ENCODE data around the gene UBFD1. TPM values are rescaled to one million over a fixed set of nuclear protein-coding genes. Genes with fewer than 3 reads are reported as not detected.
A peak's percentile ranks its signal among the peaks of the same experiment; 100 is the strongest.
"Not testable (repeated sequence)": the region's sequence is repeated elsewhere in the genome, so short reads cannot be mapped to it uniquely, and the experiment has no call there.

The UBFD1 gene
- total and polyA plus RNA-seq, 5 donors, result 20.3 to 69.5 (median 54.7) TPM

- intact Hi-C loops (cut with DNase I), result no loop called here
These were observed 32.7 kb downstream of the UBFD1 start for GRCh38 chr16:23590181-23590580.

GRCh38 chr16:23594186-23594585 lies 36.7 kb downstream of the UBFD1 start:
- no peaks in the 10 kb centered on the region for H3K9me3 ChIP-seq (ENCODE audit: control insufficient read depth, low read length)
- ATAC-seq (peak; percentile 20 to 21), DNase-seq (peak; percentile 33 to 69 (median 61))
- intact Hi-C loops (cut with DNase I), result no loop called here
- H3K27me3 ChIP-seq (ENCODE audit: control insufficient read depth, insufficient read depth), result no peaks in the 10 kb centered on the region
- 82% methylated on average over 12 of the region's 12 CpGs for WGBS
- peaks cover 3% of the 10 kb centered on the region for H3K4me1 ChIP-seq (ENCODE audit: control insufficient read depth, insufficient read depth, low read length)
- no peak overlapping the region for H3K4me3 ChIP-seq (ENCODE audit: low read length)
- H3K27ac ChIP-seq (ENCODE audit: low read length), result peak overlapping the region; percentile 76

More at GRCh38 chr16:23590181-23590580, 32.7 kb downstream of the UBFD1 start:
- Histone ChIP-seq H3K4me3 (ENCODE audit: low read length) (no peak overlapping the region), H3K9me3 (ENCODE audit: control insufficient read depth, low read length) (no peaks in the 10 kb centered on the region), H3K27ac (ENCODE audit: low read length) (no peak overlapping the region), H3K27me3 (ENCODE audit: control insufficient read depth, insufficient read depth) (no peaks in the 10 kb centered on the region), H3K4me1 (ENCODE audit: control insufficient read depth, insufficient read depth, low read length) (no peaks in the 10 kb centered on the region)
- DNase-seq, result no peak
- ATAC-seq, result no peak
- over 99% methylated on average over 3 of the region's 3 CpGs for WGBS

- DNase-seq, result no peak
- Histone ChIP-seq H3K27ac (ENCODE audit: low read length) (peak overlapping the region; percentile 76), H3K9me3 (ENCODE audit: control insufficient read depth, low read length) (no peaks in the 10 kb centered on the region), H3K4me1 (ENCODE audit: control insufficient read depth, insufficient read depth, low read length) (peaks cover 3% of the 10 kb centered on the region), H3K4me3 (ENCODE audit: low read length) (peak overlapping the region; percentile 68), H3K27me3 (ENCODE audit: control insufficient read depth, insufficient read depth) (no peaks in the 10 kb centered on the region)
- 17% methylated on average over 34 of the region's 34 CpGs for WGBS
- intact Hi-C loops (cut with DNase I), result loop anchor here in 2 of 4 donors (5.0 kb wide), 1 partner anchor 38 kb away; the partner anchor contains the start of genes EARS2 (in 2 of the 2) and UBFD1 (in 2 of the 2)
- no peak for ATAC-seq
These were observed 37.9 kb downstream of the UBFD1 start for GRCh38 chr16:23595246-23595950.

GRCh38 chr16:23595951-23596720 lies 38.6 kb downstream of the UBFD1 start, which contains the start of gene NDUFAB1:
TSS of gene NDUFAB1 (minus strand) at chr16:23596316. CDS start at chr16:23596290, 26 bp downstream.
- Histone ChIP-seq H3K27ac (ENCODE audit: low read length) (peak within 1 kb of the TSS; percentile 83), H3K27me3 (ENCODE audit: control insufficient read depth, insufficient read depth) (no peaks in the 10 kb centered on the region), H3K4me1 (ENCODE audit: control insufficient read depth, insufficient read depth, low read length) (peaks cover 3% of the 10 kb centered on the region), H3K9me3 (ENCODE audit: control insufficient read depth, low read length) (no peaks in the 10 kb centered on the region), H3K4me3 (ENCODE audit: low read length) (peak within 1 kb of the TSS; percentile 68)
- peak; percentile 91 to 96 (median 96) for DNase-seq
- intact Hi-C loops (cut with DNase I), result loop anchor here in 3 of 4 donors (2.0 to 5.0 kb wide), 2 partner anchors 39 kb away; partner anchors contain the start of genes EARS2 (in 3 of the 3) and UBFD1 (in 3 of the 3)
- WGBS, result 2% methylated on average over 67 of the region's 67 CpGs
- peak; percentile 97 to 98 for ATAC-seq

GRCh38 chr16:23597003-23597756 lies 39.7 kb downstream of the UBFD1 start:
- WGBS, result 73% methylated on average over 11 of the region's 11 CpGs
- H3K9me3 ChIP-seq (ENCODE audit: control insufficient read depth, low read length), result no peaks in the 10 kb centered on the region
- ATAC-seq (peak; percentile 33 to 68), DNase-seq (peak in 2 of 3 donors; percentile 63 to 69)
- H3K4me3 ChIP-seq (ENCODE audit: low read length), result no peak overlapping the region
- intact Hi-C loops (cut with DNase I), result loop anchor here in 3 of 4 donors (2.0 to 5.0 kb wide), 2 partner anchors 40 kb away; partner anchors contain the start of genes EARS2 (in 3 of the 3) and UBFD1 (in 3 of the 3)
- peaks cover 3% of the 10 kb centered on the region for H3K4me1 ChIP-seq (ENCODE audit: control insufficient read depth, insufficient read depth, low read length)
- H3K27me3 ChIP-seq (ENCODE audit: control insufficient read depth, insufficient read depth), result no peaks in the 10 kb centered on the region
- peak overlapping the region; percentile 83 for H3K27ac ChIP-seq (ENCODE audit: low read length)

- Histone ChIP-seq H3K4me1 (ENCODE audit: control insufficient read depth, insufficient read depth, low read length) (peaks cover 1% of the 10 kb centered on the region), H3K27ac (ENCODE audit: low read length) (no peak overlapping the region), H3K9me3 (ENCODE audit: control insufficient read depth, low read length) (no peaks in the 10 kb centered on the region), H3K4me3 (ENCODE audit: low read length) (no peak overlapping the region), H3K27me3 (ENCODE audit: control insufficient read depth, insufficient read depth) (no peaks in the 10 kb centered on the region)
- intact Hi-C loops (cut with DNase I), result no loop called here
- DNase-seq, result no peak
- peak in 1 of 2 donors; percentile 49 for ATAC-seq
- 67% methylated on average over 6 of the region's 6 CpGs for WGBS
These were observed 50.2 kb downstream of the UBFD1 start for GRCh38 chr16:23607726-23608125.

GRCh38 chr16:23608194-23608593 lies 50.7 kb downstream of the UBFD1 start:
- intact Hi-C loops (cut with DNase I), result no loop called here

GRCh38 chr16:23609929-23610328 lies 52.4 kb downstream of the UBFD1 start:
- Histone ChIP-seq H3K9me3 (ENCODE audit: control insufficient read depth, low read length) (no peaks in the 10 kb centered on the region), H3K4me3 (ENCODE audit: low read length) (no peak overlapping the region), H3K4me1 (ENCODE audit: control insufficient read depth, insufficient read depth, low read length) (peaks cover 1% of the 10 kb centered on the region), H3K27ac (ENCODE audit: low read length) (no peak overlapping the region), H3K27me3 (ENCODE audit: control insufficient read depth, insufficient read depth) (no peaks in the 10 kb centered on the region)
- DNase-seq (no peak), ATAC-seq (no peak)
- intact Hi-C loops (cut with DNase I), result no loop called here
- WGBS, result 95% methylated on average over 1 of the region's 1 CpG

More at GRCh38 chr16:23608194-23608593, 50.7 kb downstream of the UBFD1 start:
- Histone ChIP-seq H3K4me1 (ENCODE audit: control insufficient read depth, insufficient read depth, low read length) (peaks cover 1% of the 10 kb centered on the region), H3K27me3 (ENCODE audit: control insufficient read depth, insufficient read depth) (no peaks in the 10 kb centered on the region), H3K27ac (ENCODE audit: low read length) (no peak overlapping the region), H3K9me3 (ENCODE audit: control insufficient read depth, low read length) (no peaks in the 10 kb centered on the region), H3K4me3 (ENCODE audit: low read length) (no peak overlapping the region)
- DNase-seq (no peak), ATAC-seq (peak; percentile 41 to 86)
- 70% methylated on average over 4 of the region's 4 CpGs for WGBS

- WGBS, result 96% methylated on average over 6 of the region's 6 CpGs
- H3K9me3 ChIP-seq (ENCODE audit: control insufficient read depth, low read length), result not testable (repeated sequence)
These were observed 53.4 kb downstream of the UBFD1 start for GRCh38 chr16:23610905-23611304.

GRCh38 chr16:23611936-23612335 lies 54.4 kb downstream of the UBFD1 start:
- Histone ChIP-seq H3K4me3 (ENCODE audit: low read length) (no peak overlapping the region), H3K27me3 (ENCODE audit: control insufficient read depth, insufficient read depth) (no peaks in the 10 kb centered on the region), H3K4me1 (ENCODE audit: control insufficient read depth, insufficient read depth, low read length) (peaks cover 1% of the 10 kb centered on the region), H3K27ac (ENCODE audit: low read length) (no peak overlapping the region), H3K9me3 (ENCODE audit: control insufficient read depth, low read length) (no peaks in the 10 kb centered on the region)
- DNase-seq, result no peak
- no peak for ATAC-seq
- 99% methylated on average over 3 of the region's 3 CpGs for WGBS
- intact Hi-C loops (cut with DNase I), result no loop called here

More at GRCh38 chr16:23610905-23611304, 53.4 kb downstream of the UBFD1 start:
- DNase-seq; H3K4me1 ChIP-seq (ENCODE audit: control insufficient read depth, insufficient read depth, low read length); intact Hi-C loops (cut with DNase I); H3K4me3 ChIP-seq (ENCODE audit: low read length); H3K27ac ChIP-seq (ENCODE audit: low read length); ATAC-seq; H3K27me3 ChIP-seq (ENCODE audit: control insufficient read depth, insufficient read depth): not testable (repeated sequence)

All from right cardiac atrium (tissue), 5 donors.